NCI-H82 treated with DMSO at 0.1 percent for 48 hours (cell line): ENCODE data around the gene SLC48A1.

Experiments
- DNase-seq: peaks from one replicate; lab custom pipeline; 2025; ENCODE audit not compliant: unreplicated experiment; lab: John Stamatoyannopoulos, UW

The SLC48A1 gene

DNA sequence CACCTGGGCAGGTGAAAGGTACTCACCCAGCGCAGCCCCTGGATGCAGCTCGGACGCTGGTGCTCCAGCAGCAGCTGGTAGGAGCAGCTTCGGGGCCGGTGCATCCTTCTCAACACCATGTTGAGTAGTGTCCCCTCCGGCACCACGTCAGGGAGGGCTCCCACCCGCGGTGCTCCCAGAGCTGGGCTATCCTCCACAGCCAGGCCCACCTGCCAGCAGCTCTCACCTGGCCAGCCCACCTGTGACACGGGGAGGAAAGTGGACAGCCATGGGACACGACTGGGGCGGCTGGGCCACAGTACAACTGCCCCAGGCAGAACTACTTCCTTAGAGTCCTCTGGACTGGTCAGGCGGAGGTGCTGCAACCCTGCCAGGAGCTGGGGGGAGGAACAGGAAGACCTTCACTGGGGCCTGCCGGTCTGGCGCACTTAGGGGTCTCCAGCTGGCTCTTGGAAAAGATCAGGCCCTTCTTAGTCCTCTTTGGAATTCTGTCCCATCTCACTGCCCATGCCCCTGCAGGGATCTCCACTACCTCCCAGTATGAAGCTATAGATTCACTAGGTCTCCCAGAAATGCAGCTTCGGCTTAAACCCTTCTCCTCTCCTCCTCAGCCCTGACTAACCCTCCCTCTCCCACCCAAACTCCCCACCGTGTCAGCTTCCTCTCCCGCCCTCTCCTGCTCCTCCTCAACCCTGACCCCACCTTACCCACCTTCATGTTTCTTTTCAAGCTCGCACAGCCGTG lies 15.0 kb upstream of the SLC48A1 start:
- no peak for DNase-seq

- DNase-seq, result no peak
These were observed 14.5 kb upstream of the SLC48A1 start for GRCh38 chr12:47758584-47758833.

GRCh38 chr12:47758834-47759690 lies 14.0 kb upstream of the SLC48A1 start, which contains the start of gene RAPGEF3:
Gene RAPGEF3 (minus strand): TSS chr12:47758880. CDS start chr12:47758556, 324 bp downstream.
- DNase-seq, result peak; percentile 26

- peak; percentile 44 for DNase-seq
These were observed 10.1 kb upstream of the SLC48A1 start for GRCh38 chr12:47762850-47763465.

DNA sequence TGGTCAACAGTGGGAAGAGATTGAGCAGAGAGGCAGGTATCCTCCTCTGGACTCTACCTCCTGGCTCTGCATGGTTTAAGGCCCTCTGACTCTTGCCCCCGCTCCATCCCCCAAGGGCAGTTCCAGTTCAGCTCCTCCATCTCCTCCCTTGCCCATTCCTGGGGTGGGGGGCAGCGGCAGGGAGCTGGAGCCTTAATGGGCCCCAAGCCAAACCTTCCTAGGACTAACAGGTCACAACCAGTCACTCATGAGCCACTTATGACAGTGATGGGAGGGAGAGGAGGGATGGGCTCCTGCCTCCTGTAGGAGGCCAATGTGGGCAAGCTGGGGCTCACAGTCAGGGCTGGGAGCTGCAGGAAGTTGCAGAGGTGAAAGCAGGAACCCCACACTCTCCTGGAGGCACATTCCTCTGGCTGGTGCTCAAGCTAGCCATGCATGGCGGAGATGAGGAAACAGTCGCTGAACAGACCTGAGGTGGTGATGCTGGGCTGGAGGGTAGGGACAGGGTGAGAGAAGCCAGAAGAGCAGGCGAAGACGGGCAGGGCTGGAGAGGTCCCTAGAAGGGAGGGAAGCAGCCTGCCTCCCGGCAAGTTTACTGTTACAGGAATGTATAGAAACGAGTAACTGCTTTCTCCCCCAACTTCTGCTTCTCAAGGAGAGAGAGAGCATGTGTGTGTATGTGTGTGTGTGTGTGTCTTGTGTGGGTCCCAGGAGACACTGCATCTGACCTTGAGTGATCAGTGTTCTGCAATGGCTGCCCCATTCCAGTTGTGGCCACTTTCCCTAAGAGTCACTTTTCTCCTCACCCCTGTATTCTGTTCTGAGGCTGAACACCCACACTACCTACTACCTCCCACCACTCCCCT lies 9.3 kb upstream of the SLC48A1 start:
- DNase-seq, result no peak

DNA sequence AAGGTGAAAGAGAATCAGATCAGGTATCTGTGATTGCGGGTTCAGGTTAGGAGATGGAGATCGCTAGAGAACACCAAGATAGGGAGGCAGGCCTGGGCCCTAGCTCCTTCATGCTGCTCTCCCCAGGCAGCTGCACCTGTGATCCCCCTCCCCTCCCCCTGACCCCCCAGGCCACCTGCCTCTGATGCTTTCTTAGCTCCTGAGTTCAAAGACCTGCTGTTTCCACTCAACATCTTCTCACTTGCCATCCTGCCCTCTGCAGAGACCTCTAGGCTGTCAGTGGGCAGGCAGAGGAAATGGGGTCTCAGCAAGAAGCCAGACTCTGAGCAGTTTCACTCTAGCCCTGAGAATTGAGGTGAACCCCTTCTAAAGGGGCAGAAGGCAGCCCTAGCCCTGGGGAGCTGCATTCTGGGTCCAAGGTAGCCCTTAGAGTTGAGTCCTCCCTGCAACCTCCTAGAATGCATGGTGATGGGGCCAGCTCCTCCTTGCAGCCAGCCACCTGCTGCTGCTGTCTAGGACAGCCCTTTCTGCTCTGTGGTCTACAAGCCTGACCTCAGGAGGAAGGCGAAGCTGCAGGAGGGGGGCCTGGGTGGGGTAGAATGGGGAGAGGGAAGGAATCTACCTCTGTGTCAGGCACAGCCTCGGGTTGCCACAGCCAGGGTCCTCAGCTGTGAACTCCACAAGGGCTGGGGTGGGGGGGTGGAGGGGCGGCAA lies 6.4 kb upstream of the SLC48A1 start:
- DNase-seq, result no peak

- peak; percentile 20 for DNase-seq
These were observed 5.8 kb upstream of the SLC48A1 start for GRCh38 chr12:47767216-47767724.

GRCh38 chr12:47768323-47768811 lies 4.7 kb upstream of the SLC48A1 start:
- no peak for DNase-seq

- DNase-seq, result no peak
These were observed 3.6 kb upstream of the SLC48A1 start for GRCh38 chr12:47769234-47770085.

DNA sequence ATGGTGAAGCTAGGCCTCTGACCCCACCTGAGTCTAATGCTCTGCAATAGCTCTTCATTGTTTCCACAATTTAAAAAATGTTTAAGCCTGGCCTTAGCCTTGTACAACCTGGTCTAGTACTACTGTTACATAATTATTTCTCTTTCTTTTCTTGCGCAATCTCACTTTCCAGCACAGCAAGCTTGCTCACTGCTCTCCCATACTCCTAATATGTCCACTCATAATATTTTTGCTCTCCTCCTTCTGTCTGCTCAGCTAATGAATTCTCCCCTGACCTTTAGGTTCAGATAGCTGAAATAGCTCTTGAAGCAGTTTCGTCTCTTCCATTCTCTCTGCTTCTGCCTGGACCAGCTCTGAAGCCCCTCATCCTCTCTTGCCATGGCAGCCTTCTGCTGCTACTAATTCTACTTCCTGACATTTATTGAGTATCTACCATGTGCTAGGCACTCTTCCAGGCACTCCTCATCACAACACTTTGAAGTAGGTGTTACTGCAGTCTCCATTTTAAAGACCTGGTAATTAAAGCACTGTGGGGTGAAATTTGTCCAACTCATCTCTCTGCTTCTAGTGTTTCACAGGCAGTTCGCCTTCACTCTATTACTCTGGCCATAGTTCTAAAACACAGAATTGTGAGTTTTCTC lies 2.8 kb upstream of the SLC48A1 start:
- DNase-seq, result no peak

- DNase-seq, result no peak
These were observed 1.7 kb upstream of the SLC48A1 start for GRCh38 chr12:47771304-47771703.

DNA sequence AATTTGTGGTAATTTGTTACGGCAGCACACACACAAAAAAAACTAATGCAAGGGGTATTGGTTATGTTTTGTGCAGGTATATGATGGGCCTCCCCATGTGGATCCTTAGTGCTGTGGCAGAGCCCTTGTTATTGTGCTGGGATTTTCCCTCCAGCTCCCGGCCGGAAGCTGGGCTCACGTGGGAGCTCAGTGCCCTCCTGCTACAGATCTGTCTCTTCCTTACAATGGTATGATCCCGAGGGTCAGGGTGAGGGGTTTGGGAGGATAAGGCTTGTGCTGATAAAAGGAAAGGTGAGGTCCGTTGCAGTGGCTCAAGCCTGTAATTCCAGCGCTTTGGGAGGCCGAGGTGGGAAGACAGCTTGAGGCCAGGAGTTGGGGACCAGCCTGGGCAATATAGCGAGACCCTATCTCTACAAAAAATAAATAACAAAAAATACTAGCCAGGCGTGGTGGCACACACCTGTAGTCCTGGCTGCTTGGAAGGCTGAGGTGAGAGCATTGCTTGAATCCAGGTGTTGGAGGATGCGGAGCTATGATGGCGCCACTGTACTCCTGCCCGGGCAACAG lies 861 bp upstream of the SLC48A1 start:
- DNase-seq, result no peak

DNA sequence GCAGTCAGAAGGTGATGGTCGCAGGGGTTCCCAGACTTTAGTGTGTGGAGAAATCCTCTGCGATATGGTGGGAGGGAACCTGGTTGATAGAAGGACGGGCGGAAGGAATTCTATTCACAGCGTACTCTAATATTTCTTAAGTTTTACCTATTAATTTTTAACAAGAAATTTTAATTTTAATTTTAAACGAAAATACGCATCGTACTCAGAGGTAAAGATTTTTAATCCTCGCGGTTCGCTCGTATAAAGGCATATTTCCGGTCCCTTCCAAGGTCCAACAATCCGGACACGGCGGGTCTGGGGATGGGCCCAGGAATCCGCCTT lies 338 bp upstream of the SLC48A1 start:
- no peak for DNase-seq

DNA sequence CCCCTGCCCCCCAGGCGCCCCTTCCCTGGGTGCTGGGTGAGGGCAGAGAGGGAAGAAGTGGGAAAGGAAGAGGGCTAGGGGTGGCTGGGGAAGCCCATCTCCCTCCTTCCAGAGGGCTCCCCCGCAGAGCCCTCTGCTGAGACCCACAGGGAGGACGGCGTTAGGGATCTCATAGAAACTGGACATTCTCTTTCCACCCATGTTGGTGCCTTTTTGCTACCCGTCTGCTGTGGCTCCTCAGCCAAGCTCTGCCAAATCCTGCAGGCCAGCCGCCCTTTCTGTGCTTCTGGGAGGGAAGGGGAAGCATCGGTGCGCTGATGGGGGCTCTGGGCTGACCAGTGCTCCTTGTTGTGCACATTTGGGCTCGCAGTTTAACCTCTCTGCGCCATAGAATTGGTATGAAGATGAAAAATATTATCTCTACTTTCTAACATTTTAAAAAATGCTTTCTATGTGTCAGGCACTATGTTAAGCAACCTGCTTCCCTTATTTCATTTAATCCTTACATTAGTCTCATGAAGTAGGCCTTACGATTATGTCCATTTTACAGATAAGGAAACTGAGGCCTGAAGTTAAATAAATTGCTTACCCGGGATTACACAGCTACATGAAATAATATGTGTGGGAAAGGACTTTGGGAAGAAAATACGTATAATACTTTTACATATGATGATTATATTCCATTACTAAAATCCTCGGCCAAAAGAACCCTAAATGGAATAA lies 981 bp downstream of the SLC48A1 start:
- DNase-seq, result no peak

DNA sequence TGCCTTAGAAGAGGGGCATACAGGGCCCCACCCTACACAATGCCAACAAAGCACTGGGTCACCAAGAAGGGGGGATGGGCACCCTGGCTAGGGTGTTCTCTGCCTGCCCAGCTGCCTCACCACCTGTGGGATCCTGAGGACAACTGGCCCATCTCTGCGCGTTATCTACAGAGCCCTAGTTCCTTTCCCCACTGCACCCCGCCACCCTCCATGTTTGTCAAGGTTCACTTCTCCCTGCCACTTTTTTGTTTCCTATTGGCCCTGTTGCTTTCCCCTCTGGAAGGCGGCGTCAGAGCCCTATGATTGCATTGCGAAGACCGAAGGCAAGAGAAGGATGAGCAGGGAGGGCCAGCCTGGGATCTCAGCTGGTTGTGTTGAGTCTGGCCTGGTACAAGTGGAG lies 1.6 kb downstream of the SLC48A1 start:
- DNase-seq, result no peak

- no peak for DNase-seq
These were observed 2.3 kb downstream of the SLC48A1 start for GRCh38 chr12:47775100-47775911.
